Esophagus squamous epithelium (tissue), 5 donors: Measurements from ENCODE around the gene FHIT. TPM values are rescaled to one million over a fixed set of nuclear protein-coding genes. Genes with fewer than 3 reads are reported as not detected.

Experiments
- DNase-seq: peaks from one replicate; lab custom pipeline; 2025; lab: John Stamatoyannopoulos, UW
- H3K27ac ChIP-seq, 4 donors: fragments of 200-600 bp; sonication (generic); one replicate each; pipeline ENCODE4 v1.5.1; 2016 to 2019; ENCODE audit warnings: mild to moderate bottlenecking in 1 of 4
- H3K27me3 ChIP-seq, 4 donors: fragments of 200-600 bp; sonication (generic); 1 replicate in 3 of 4; 2 replicates in 1 of 4; pipeline versions ENCODE4 v1.5.1 to v1.6.0; 2017 to 2021; ENCODE audit warnings: antibody characterized with exemption in 1 of 4
- H3K36me3 ChIP-seq, 3 donors: fragments of 200-600 bp; sonication (generic); one replicate each; pipeline ENCODE4 v1.5.1; 2016 to 2019
- H3K4me1 ChIP-seq, 3 donors: fragments of 200-600 bp; sonication (generic); one replicate each; pipeline ENCODE4 v1.5.1; 2017 to 2019
- H3K4me3 ChIP-seq, 4 donors: fragments of 200-600 bp; sonication (generic); 1 replicate in 3 of 4; 2 replicates in 1 of 4; pipeline ENCODE4 v1.5.1; 2016 to 2019; ENCODE audit warnings: mild to moderate bottlenecking in 2 of 4, moderate library complexity in 1 of 4
- H3K9me3 ChIP-seq, 3 donors: fragments of 200-600 bp; sonication (generic); one replicate each; pipeline ENCODE4 v1.5.1; 2016 to 2019
- CTCF ChIP-seq, 6 experiments: fragments of 450-650 bp in 4 of 6; fragments of 200-600 bp in 2 of 6; sonication (generic) in 2 of 6; IDR thresholded peaks; one replicate each; pipeline ENCODE4 v1.5.1; 2016 to 2019; ENCODE audit warnings: antibody characterized with exemption in 6 of 6, mild to moderate bottlenecking in 4 of 6, moderate library complexity in 4 of 6
- POLR2A ChIP-seq, 4 donors: fragments of 450-650 bp; IDR thresholded peaks; one replicate each; pipeline ENCODE4 v1.6.1; 2017; ENCODE audit warnings: antibody characterized with exemption in 4 of 4, mild to moderate bottlenecking in 4 of 4, moderate library complexity in 3 of 4
- WGBS, 2 donors: methylation state at CpG; one replicate each; pipeline ENCODE4 v1.1.5; 2018; 5-methylcytosine and 5-hydroxymethylcytosine counted together
- intact Hi-C: fragments of 100-400 bp; cut with DNase I; formaldehyde crosslinking; loops from one replicate; pipeline ENCODE4 v1.15.0; 2022
- total RNA-seq, 4 donors: library from RNA; depleted of rRNA; stranded (reverse); fragments of >200 nt; gene quantifications; one replicate each; pipeline ENCODE4 v1.1.0, GENCODE V29; 2016
- donor health status: DM: yes; HTN: yes; CAD: no.

FHIT gene
- total RNA-seq, 4 donors from 2014 or later = 0.64 to 5.7 (median 3.1) TPM

- H3K27ac ChIP-seq = no peak overlapping the region
- no peaks in the 10 kb centered on the region for H3K36me3 ChIP-seq
- WGBS, 2 donors = 59 to 75% methylated on average over 3 of the region's 3 CpGs
- no peak for DNase-seq
- no peaks in the 10 kb centered on the region for H3K27me3 ChIP-seq
- no peak overlapping the region for H3K4me3 ChIP-seq
- intact Hi-C loops = no loop called here
- TF ChIP-seq POLR2A (IDR thresholded peaks at IDR 0.05) (no peak), CTCF (IDR thresholded peaks at IDR 0.05) (no peak)
- H3K4me1 ChIP-seq = no peaks in the 10 kb centered on the region
- H3K9me3 ChIP-seq = no peaks in the 10 kb centered on the region
Measured at GRCh38 chr3:59872128-59872527, 1379.1 kb downstream of the FHIT start.

GRCh38 chr3:59867185-59868002 lies 1383.9 kb downstream of the FHIT start:
- TF ChIP-seq CTCF (IDR thresholded peaks at IDR 0.05) = no peak
- no peak for TF ChIP-seq POLR2A (IDR thresholded peaks at IDR 0.05)
- intact Hi-C loops = no loop called here
- no peaks in the 10 kb centered on the region for H3K36me3 ChIP-seq
- no peak overlapping the region for H3K27ac ChIP-seq
- no peak overlapping the region for H3K4me3 ChIP-seq
- no peaks in the 10 kb centered on the region for H3K4me1 ChIP-seq
- WGBS, 2 donors = 57 to 58% methylated on average over 3 of the region's 3 CpGs
- no peaks in the 10 kb centered on the region for H3K27me3 ChIP-seq
- DNase-seq = no peak
- H3K9me3 ChIP-seq = no peaks in the 10 kb centered on the region

DNA sequence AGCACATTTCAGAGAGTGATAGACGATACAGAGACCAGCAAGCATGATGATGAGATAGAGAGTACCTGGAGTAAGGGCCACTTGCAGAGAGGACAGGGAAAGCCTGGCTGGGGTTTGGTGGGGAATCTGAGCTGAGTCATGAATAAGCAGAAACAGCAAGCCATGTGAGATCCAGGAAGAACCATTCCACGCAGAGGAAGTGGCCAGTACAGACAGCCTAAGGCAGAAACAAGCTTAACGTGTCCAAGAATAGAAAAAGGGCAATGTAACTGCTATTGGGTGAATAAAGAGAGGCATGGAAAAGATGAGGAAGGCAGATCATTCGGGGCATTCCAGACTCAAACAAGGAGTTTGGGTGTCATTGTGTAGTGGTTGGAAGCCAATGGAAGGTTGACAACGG lies 1385.2 kb downstream of the FHIT start:
- intact Hi-C loops = no loop called here

GRCh38 chr3:59865351-59865750 lies 1385.9 kb downstream of the FHIT start:
- DNase-seq = no peak
- Histone ChIP-seq H3K9me3 (no peaks in the 10 kb centered on the region), H3K4me3 (no peak overlapping the region), H3K27ac (no peak overlapping the region), H3K36me3 (no peaks in the 10 kb centered on the region), H3K27me3 (no peaks in the 10 kb centered on the region), H3K4me1 (no peaks in the 10 kb centered on the region)
- 68 to 75% methylated on average over 4 of the region's 4 CpGs for WGBS, 2 donors
- TF ChIP-seq POLR2A (IDR thresholded peaks at IDR 0.05) (no peak), CTCF (IDR thresholded peaks at IDR 0.05) (no peak)
- intact Hi-C loops = no loop called here

More for the DNA sequence above, 1385.2 kb downstream of the FHIT start:
- no peaks in the 10 kb centered on the region for H3K9me3 ChIP-seq
- no peaks in the 10 kb centered on the region for H3K27me3 ChIP-seq
- 66 to 74% methylated on average over 5 of the region's 5 CpGs for WGBS, 2 donors
- H3K36me3 ChIP-seq = no peaks in the 10 kb centered on the region
- no peaks in the 10 kb centered on the region for H3K4me1 ChIP-seq
- no peak overlapping the region for H3K27ac ChIP-seq
- no peak for TF ChIP-seq CTCF (IDR thresholded peaks at IDR 0.05)
- TF ChIP-seq POLR2A (IDR thresholded peaks at IDR 0.05) = no peak
- DNase-seq = no peak
- H3K4me3 ChIP-seq = no peak overlapping the region

DNA sequence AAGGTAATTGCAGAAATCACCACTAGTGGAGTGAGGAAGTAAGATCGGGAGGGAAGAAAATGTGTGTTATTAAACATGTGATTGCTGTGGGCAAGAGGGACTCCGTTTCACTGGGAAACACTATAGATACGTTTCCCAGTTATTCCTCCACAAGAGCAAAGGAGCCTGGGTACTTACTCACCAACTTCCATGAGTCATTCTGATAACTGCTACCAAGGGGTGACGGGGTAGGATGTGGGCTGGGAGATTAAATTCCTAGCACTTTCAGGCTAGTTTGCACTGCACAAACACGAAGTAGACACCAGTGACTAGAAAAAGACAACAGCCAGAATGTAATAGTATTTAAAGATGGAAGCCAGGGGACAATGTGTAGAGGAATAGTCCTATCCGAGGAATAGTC lies 1388.6 kb downstream of the FHIT start:
- WGBS, 2 donors = 60 to 75% methylated on average over 6 of the region's 6 CpGs
- H3K4me1 ChIP-seq = no peaks in the 10 kb centered on the region
- no peak for TF ChIP-seq CTCF (IDR thresholded peaks at IDR 0.05)
- no peak for TF ChIP-seq POLR2A (IDR thresholded peaks at IDR 0.05)
- intact Hi-C loops = no loop called here
- H3K27ac ChIP-seq = no peak overlapping the region
- no peak for DNase-seq
- no peaks in the 10 kb centered on the region for H3K27me3 ChIP-seq
- H3K4me3 ChIP-seq = no peak overlapping the region
- H3K9me3 ChIP-seq = no peaks in the 10 kb centered on the region
- no peaks in the 10 kb centered on the region for H3K36me3 ChIP-seq
